Activated CD8-positive, alpha-beta memory T cell treated with anti-CD3 and anti-CD28 coated beads, Interleukin-2, amount 10 ng/mL, durations not matched to agents 7 days and 5 days (primary cell): ENCODE measurements around the gene ATP4B. TPM values are rescaled to one million over a fixed set of nuclear protein-coding genes. Genes with fewer than 3 reads are reported as not detected.
A peak's percentile ranks its signal among the peaks of the same experiment; 100 is the strongest.
"Not testable (repeated sequence)": the region's sequence is repeated elsewhere in the genome, so short reads cannot be mapped to it uniquely, and the experiment has no call there.

Experiments used
- ATAC-seq: fragments of 150-1000 bp; cut with Tn5 transposase; one replicate; pipeline ENCODE4 v1.10.0; 2021; ENCODE audit warnings: moderate library complexity
- CTCF ChIA-PET: fragments of 350-600 bp; sonication (Branson Sonifier 250); formaldehyde crosslinking; loops from one replicate; lab custom pipeline; 2021; ENCODE audit warnings: antibody characterized with exemption; lab: Charles Lee
- DNase-seq: peaks from one replicate; pipeline ENCODE4 v3.0.0-alpha.2; 2020
- H3K27ac Mint-ChIP-seq: one replicate; pipeline ENCODE4 v1.8.0; 2021; ENCODE audit warnings: mild to moderate bottlenecking, mixed read lengths
- H3K27me3 Mint-ChIP-seq: one replicate; pipeline ENCODE4 v1.8.0; 2021; ENCODE audit warnings: mixed read lengths
- H3K36me3 Mint-ChIP-seq: one replicate; pipeline ENCODE4 v1.8.0; 2021; ENCODE audit warnings: mild to moderate bottlenecking, mixed read lengths
- H3K4me1 Mint-ChIP-seq: one replicate; pipeline ENCODE4 v1.8.0; 2021; ENCODE audit warnings: mixed read lengths
- H3K4me3 Mint-ChIP-seq: one replicate; pipeline ENCODE4 v1.8.0; 2021; ENCODE audit warnings: mild to moderate bottlenecking, moderate library complexity, mixed read lengths
- H3K9me3 Mint-ChIP-seq: one replicate; pipeline ENCODE4 v1.8.0; 2022; ENCODE audit warnings: low read depth, mixed read lengths
- total RNA-seq, 2 experiments: library from RNA; stranded (reverse); gene quantifications; one replicate each; pipeline ENCODE4 v1.2.3, GENCODE V29; 2021

Gene ATP4B
- total RNA-seq, 2 experiments from 2014 or later, result not detected

DNA sequence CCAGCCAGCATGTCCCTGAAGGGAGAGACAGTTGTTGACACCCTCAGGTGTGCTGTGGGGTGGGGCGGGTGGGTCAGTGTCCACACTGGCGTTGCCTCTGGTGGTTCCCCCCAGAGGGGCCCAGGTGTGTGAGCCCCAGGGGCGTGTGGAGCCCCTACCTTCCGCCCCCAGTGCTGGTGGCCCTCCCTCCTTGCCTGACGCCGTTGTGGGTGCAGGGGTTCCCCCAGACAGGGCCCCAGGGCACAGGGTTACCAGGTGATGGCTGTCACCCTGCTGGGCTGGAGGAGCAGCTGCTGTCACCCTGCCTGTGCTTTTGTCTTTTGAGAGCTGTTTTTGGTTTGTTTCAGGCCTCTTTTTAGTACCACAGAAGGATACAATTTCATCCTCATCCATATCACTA, 27.2 kb downstream of the ATP4B start:
- Mint-ChIP-seq H3K36me3 (peaks cover 58% of the 10 kb centered on the region), H3K9me3 (no peaks in the 10 kb centered on the region), H3K4me1 (no peaks in the 10 kb centered on the region), H3K27me3 (no peaks in the 10 kb centered on the region), H3K27ac (no peak overlapping the region), H3K4me3 (no peak overlapping the region)
- DNase-seq, result no peak
- CTCF ChIA-PET, result no interaction called here
- no peak for ATAC-seq

DNA sequence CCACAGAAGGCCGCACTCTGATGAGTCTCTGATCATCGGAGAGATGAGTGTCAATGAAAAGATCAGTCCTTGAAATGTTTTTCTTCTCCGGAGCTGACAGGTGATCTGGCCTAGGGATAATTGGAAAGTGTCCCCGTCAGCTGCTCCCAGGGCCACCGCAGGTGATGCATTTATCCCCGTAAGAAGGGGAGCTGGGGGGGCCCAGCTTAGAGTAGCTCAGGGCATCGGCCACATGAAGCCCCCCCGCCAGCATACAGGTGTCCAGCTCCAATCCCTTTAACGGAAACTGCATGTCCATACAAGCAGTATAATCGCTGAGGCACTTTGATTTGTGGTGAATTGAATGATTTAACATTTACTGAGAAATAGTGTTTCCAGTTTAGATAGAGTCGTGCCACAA, 27.7 kb downstream of the ATP4B start:
- no peaks in the 10 kb centered on the region for H3K9me3 Mint-ChIP-seq
- H3K36me3 Mint-ChIP-seq, result peaks cover 57% of the 10 kb centered on the region
- H3K27me3 Mint-ChIP-seq, result no peaks in the 10 kb centered on the region
- H3K4me1 Mint-ChIP-seq, result no peaks in the 10 kb centered on the region
- CTCF ChIA-PET, result no interaction called here
- H3K27ac Mint-ChIP-seq, result no peak overlapping the region
- DNase-seq, result no peak
- no peak for ATAC-seq
- H3K4me3 Mint-ChIP-seq, result no peak overlapping the region

DNA sequence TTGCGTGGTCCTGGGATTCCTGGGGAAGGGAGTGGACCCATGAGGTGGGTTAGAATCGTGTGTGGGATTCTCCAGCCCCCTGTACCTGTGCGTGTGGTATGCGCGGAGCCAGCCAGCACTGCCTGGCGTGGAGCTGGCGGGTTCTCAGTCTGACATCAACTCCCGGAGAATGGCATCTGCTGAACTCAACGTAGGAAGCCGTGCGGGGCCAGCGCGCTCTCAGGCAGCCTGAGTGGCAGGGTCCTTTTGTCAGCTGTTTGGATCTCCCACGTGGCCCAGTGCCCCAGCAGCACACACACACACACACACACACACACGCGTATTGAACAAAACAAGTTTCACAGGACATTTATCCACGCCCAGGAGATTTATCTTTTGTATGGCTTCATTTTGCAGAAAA, 28.1 kb downstream of the ATP4B start:
- CTCF ChIA-PET, result no interaction called here
- no peaks in the 10 kb centered on the region for H3K9me3 Mint-ChIP-seq
- peaks cover 56% of the 10 kb centered on the region for H3K36me3 Mint-ChIP-seq
- H3K27ac Mint-ChIP-seq, result no peak overlapping the region
- no peak overlapping the region for H3K4me3 Mint-ChIP-seq
- H3K27me3 Mint-ChIP-seq, result no peaks in the 10 kb centered on the region
- DNase-seq (no peak), ATAC-seq (no peak)
- no peaks in the 10 kb centered on the region for H3K4me1 Mint-ChIP-seq

DNA sequence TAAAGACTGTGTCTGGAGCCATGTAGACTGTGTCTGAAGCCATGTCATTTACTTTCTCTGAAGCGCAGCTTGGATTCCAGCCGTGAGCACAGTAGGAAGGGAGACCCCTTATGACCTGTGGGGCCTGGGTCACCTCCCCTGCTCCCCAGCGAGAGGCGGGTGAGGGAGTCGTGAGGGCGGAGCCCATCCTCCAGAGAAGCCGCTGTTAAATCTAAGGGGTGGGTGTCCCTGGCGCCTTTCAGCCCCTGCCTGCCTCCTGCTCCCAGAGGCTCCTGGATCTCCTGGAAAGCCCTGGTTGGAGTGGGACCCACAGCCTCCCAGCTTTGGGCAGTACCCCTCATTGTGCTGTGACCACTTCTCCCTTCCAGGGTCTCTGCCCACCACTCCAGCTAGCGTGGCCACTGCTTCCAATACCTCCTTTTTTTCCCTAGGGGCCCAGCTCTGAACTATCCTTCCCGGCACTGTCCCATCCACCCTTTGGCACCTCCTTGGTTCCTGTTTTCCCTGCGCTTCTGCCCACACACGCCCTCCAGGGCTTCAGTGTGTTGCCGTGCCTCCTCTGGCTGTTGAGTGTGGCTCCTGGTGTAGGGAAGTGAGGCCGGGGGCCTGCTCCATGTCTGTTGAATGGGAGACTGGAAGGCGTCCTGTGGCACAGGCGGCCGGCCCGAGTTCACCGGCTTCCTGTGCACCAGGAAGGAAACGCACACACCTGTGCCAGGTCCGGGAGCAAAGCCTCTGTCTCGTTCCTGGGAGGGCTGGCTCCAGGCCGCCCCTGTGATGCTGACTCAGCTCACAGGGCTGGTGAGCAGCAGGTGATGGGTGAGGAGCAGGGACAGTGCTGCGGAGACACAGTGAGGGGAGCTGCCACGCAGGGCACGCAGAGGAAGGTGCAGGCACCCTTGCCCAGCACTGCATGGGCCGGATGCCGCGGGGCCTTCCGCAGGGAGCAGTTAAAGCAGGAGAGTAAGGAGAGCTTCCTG, 29.4 kb downstream of the ATP4B start:
- no peak for ATAC-seq
- Mint-ChIP-seq H3K4me1 (no peaks in the 10 kb centered on the region), H3K27me3 (no peaks in the 10 kb centered on the region), H3K9me3 (no peaks in the 10 kb centered on the region), H3K36me3 (peaks cover 54% of the 10 kb centered on the region), H3K4me3 (no peak overlapping the region), H3K27ac (no peak overlapping the region)
- no peak for DNase-seq
- CTCF ChIA-PET, result no interaction called here

- Mint-ChIP-seq H3K27ac (no peak overlapping the region), H3K27me3 (no peaks in the 10 kb centered on the region), H3K4me1 (no peaks in the 10 kb centered on the region), H3K4me3 (no peak overlapping the region), H3K36me3 (peaks cover 56% of the 10 kb centered on the region), H3K9me3 (no peaks in the 10 kb centered on the region)
- CTCF ChIA-PET, result no interaction called here
- ATAC-seq (no peak), DNase-seq (no peak)
Measured at GRCh38 chr13:113627136-113627535, 30.9 kb downstream of the ATP4B start.

- H3K4me1 Mint-ChIP-seq, result no peaks in the 10 kb centered on the region
- peaks cover 48% of the 10 kb centered on the region for H3K36me3 Mint-ChIP-seq
- ATAC-seq (no peak), DNase-seq (no peak)
- no peak overlapping the region for H3K27ac Mint-ChIP-seq
- no peaks in the 10 kb centered on the region for H3K27me3 Mint-ChIP-seq
- no peak overlapping the region for H3K4me3 Mint-ChIP-seq
- CTCF ChIA-PET, result interaction anchor here (0.8 kb wide), 1 partner anchor 11 kb away, joined by 3 read pairs; no protein-coding TSS in a partner anchor
- H3K9me3 Mint-ChIP-seq, result no peaks in the 10 kb centered on the region
Measured at GRCh38 chr13:113625965-113626721, 31.9 kb downstream of the ATP4B start.

DNA sequence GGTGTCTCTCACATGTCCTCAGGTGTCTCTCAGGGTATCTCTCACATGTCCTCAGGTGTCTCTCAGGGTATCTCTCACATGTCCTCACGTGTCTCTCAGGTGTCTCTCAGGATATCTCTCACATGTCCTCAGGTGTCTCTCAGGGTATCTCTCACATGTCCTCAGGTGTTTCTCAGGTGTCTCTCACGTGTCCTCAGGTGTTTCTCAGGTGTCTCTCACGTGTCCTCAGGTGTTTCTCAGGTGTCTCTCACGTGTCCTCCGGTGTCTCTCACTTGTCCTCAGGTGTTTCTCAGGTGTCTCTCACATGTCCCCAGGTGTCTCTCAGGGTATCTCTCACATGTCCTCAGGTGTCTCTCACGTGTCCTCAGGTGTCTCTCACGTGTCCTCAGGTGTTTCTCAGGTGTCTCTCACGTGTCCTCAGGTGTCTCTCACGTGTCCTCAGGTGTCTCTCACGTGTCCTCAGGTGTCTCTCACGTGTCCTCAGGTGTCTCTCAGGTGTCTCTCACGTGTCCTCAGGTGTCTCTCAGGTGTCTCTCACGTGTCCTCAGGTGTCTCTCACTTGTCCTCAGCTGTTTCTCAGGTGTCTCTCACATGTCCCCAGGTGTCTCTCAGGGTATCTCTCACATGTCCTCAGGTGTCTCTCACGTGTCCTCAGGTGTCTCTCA, 33.2 kb downstream of the ATP4B start:
- CTCF ChIA-PET, DNase-seq, H3K4me3 Mint-ChIP-seq, ATAC-seq, H3K27me3 Mint-ChIP-seq, H3K27ac Mint-ChIP-seq, H3K4me1 Mint-ChIP-seq, H3K9me3 Mint-ChIP-seq: not testable (repeated sequence)
- peaks cover 42% of the 10 kb centered on the region for H3K36me3 Mint-ChIP-seq

DNA sequence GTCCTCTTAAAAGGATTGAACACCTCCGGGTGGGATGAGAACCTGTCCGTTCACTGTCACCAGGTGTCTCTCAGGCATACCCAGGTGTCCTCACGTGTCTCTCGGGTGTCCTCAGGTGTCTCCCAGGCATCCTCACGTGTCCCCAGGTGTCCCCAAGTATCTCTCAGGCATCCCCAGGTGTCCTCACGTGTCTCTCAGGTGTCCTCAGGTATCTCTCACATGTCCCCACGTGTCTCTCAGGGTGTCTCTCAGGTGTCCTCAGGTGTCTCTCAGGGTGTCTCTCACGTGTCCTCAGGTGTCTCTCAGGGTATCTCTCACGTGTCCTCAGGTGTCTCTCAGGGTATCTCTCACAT, 33.8 kb downstream of the ATP4B start:
- H3K4me1 Mint-ChIP-seq, result no peaks in the 10 kb centered on the region
- CTCF ChIA-PET, result no interaction called here
- H3K36me3 Mint-ChIP-seq, result peaks cover 39% of the 10 kb centered on the region
- H3K4me3 Mint-ChIP-seq, result no peak overlapping the region
- DNase-seq, result no peak
- no peaks in the 10 kb centered on the region for H3K27me3 Mint-ChIP-seq
- no peak for ATAC-seq
- no peak overlapping the region for H3K27ac Mint-ChIP-seq
- no peaks in the 10 kb centered on the region for H3K9me3 Mint-ChIP-seq

DNA sequence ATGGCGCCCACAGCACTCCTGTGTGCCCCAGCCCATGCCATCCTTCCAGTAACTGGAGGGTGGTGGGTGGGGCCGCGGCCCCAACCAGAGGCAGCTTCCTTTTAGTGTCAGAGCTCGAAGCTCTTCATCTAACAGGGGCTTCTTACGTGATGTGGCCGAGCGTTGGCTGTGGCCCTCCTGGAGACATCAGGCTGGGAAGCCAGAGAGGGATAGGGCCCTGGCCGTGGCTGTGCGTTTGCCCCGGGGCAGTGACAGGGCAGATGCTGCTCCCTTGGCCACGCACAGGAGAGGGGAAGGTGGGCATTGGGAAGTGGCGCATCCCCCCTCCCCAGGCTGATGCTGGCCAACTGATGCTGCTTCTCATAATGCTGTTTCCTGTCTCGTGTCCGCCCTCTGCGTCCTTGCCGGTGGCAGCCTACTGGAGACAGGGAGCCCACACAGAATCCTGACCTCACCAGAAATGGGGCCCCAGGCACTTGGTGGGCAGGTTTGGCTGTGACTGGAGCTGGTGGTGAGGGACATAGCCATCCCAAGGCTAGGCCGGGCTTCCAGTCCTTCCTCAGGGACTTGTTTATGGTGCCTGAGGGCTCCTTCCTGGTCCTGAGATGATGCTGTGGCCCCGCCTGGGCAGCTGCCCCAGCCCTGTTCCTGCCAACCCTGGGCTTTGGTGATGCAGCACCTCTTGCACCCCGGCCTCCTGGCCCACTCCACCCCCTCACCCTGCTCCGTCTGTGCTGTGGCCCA, 34.3 kb downstream of the ATP4B start:
- no peak for DNase-seq
- Mint-ChIP-seq H3K4me3 (no peak overlapping the region), H3K9me3 (no peaks in the 10 kb centered on the region), H3K27me3 (no peaks in the 10 kb centered on the region), H3K27ac (no peak overlapping the region), H3K36me3 (peaks cover 38% of the 10 kb centered on the region), H3K4me1 (no peaks in the 10 kb centered on the region)
- ATAC-seq, result peak; percentile 33
- CTCF ChIA-PET, result no interaction called here

DNA sequence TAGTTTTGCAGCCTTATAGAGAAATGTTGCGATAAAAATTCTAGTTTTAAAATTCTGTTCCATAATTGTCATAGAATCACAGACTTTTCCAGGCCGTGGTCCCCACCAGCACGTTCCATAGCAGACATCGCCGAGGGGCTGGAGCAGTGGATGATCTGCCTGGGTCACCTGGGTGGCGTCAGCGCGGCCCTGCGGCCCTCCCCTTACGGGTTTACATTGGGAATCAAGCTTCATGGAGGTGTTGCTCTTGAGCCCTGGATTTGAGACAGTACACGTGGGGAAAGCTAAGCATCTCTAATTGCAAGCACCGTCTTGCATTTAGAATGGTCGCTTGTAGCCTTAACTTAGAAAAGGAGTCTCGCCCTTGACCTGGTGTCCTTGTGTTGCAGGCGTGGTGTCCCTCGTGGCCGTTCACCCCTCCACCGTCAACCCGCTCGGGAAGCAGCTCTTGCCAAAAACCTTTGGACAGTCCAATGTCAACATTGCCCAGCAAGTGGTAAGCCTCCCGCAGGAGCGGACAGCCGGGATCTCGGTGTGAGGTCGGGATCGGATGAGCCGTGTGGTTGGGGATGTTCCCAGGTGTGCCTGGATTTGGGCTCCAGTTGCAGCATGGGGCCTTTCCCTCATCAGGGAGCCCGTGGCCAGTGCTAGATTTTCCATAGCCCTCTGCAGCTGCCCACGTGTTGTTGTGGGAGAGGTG, 35.1 kb downstream of the ATP4B start:
- Mint-ChIP-seq H3K4me1 (no peaks in the 10 kb centered on the region), H3K27ac (no peak overlapping the region), H3K9me3 (no peaks in the 10 kb centered on the region), H3K27me3 (no peaks in the 10 kb centered on the region), H3K36me3 (peaks cover 38% of the 10 kb centered on the region), H3K4me3 (no peak overlapping the region)
- CTCF ChIA-PET, result no interaction called here
- no peak for DNase-seq
- ATAC-seq, result no peak

DNA sequence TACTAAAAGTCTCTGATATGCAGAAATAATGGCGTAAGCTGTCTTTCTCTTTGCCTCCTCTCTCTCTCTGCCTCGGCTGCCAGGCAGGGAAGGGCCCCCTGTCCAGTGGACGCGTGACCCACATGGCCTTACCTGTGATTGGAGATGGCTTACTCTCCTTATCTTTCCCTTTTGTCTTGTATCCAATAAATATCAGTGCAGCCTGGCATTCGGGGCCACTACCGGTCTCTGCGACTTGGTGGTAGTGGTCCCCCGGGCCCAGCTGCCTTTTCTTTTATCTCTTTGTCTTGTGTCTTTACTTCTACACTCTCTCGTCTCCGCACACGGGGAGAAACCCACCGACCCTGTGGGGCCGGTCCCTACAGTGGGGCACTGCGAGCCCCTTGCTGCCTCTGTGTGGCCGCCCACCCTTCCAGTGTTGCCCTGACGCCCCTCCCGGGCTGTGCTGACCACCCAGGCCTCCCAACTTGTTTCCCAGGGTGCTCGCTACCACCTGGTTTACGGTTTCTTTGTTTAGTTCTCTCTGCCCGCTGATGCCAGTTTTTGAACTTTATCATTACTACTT, 35.9 kb downstream of the ATP4B start:
- DNase-seq, CTCF ChIA-PET, H3K9me3 Mint-ChIP-seq, H3K27me3 Mint-ChIP-seq, H3K27ac Mint-ChIP-seq, H3K4me3 Mint-ChIP-seq, ATAC-seq, H3K4me1 Mint-ChIP-seq: not testable (repeated sequence)
- peaks cover 38% of the 10 kb centered on the region for H3K36me3 Mint-ChIP-seq

DNA sequence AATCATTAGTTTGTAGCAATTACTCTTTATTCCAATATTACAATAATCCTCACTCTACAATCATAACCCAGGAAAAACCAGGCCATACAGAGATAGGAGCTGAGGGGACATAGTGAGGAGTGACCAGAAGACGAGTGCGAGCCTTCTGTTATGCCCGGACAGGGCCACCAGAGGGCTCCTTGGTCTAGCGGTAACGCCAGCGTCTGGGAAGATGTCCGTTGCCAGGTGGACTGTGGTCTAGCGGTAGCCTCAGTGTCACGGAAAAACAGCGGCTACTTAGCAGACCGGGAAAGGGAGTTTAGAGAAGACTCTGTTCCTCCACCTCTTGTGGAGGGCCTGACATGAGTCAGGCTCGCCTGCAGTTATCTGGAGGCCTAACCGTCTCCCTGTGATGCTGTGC, 36.5 kb downstream of the ATP4B start:
- H3K4me3 Mint-ChIP-seq, ATAC-seq, H3K27ac Mint-ChIP-seq, H3K27me3 Mint-ChIP-seq, H3K9me3 Mint-ChIP-seq, DNase-seq, H3K4me1 Mint-ChIP-seq, CTCF ChIA-PET: not testable (repeated sequence)
- H3K36me3 Mint-ChIP-seq, result peaks cover 33% of the 10 kb centered on the region
